Mesothelial cell of epicardium (in vitro differentiated cells): ENCODE data around the gene MAEA. TPM values are rescaled to one million over a fixed set of nuclear protein-coding genes. Genes with fewer than 3 reads are reported as not detected.
A peak's percentile ranks its signal among the peaks of the same experiment; 100 is the strongest.

ENCODE experiments used
- DNase-seq, 2 experiments: peaks; one replicate each; pipeline ENCODE4 v3.0.0; 2021; ENCODE audit warnings: low spot score in 2 of 2; ENCODE audit not compliant: unreplicated experiment in 2 of 2
- H3K27ac Mint-ChIP-seq: 2 replicates; pipeline ENCODE4 v1.8.0; 2021; ENCODE audit warnings: mixed read lengths
- H3K27me3 Mint-ChIP-seq: 2 replicates; pipeline ENCODE4 v1.8.0; 2021; ENCODE audit warnings: low read depth, mixed read lengths
- H3K36me3 Mint-ChIP-seq: 2 replicates; pipeline ENCODE4 v1.8.0; 2021; ENCODE audit warnings: mixed read lengths
- H3K4me1 Mint-ChIP-seq: 2 replicates; pipeline ENCODE4 v1.8.0; 2021; ENCODE audit warnings: mixed read lengths
- H3K4me3 Mint-ChIP-seq: 2 replicates; pipeline ENCODE4 v1.8.0; 2021; ENCODE audit warnings: mild to moderate bottlenecking, moderate library complexity, mixed read lengths
- H3K9me3 Mint-ChIP-seq: 2 replicates; pipeline ENCODE4 v1.8.0; 2021; ENCODE audit warnings: mixed read lengths
- total RNA-seq: library from RNA; stranded (reverse); gene quantifications from 3 replicates; pipeline ENCODE4 v1.2.1, GENCODE V29; 2021
- TF ChIP-seq, protein P1 (sequence below): fragments of 200-600 bp; sonication (generic); IDR thresholded peaks from one replicate; pipeline ENCODE4 v1.5.0; 2021; ENCODE audit warnings: antibody characterized with exemption; ENCODE audit not compliant: unreplicated experiment

MAEA gene
- total RNA-seq, 1 donor from 2014 or later, result 73.4 TPM

DNA sequence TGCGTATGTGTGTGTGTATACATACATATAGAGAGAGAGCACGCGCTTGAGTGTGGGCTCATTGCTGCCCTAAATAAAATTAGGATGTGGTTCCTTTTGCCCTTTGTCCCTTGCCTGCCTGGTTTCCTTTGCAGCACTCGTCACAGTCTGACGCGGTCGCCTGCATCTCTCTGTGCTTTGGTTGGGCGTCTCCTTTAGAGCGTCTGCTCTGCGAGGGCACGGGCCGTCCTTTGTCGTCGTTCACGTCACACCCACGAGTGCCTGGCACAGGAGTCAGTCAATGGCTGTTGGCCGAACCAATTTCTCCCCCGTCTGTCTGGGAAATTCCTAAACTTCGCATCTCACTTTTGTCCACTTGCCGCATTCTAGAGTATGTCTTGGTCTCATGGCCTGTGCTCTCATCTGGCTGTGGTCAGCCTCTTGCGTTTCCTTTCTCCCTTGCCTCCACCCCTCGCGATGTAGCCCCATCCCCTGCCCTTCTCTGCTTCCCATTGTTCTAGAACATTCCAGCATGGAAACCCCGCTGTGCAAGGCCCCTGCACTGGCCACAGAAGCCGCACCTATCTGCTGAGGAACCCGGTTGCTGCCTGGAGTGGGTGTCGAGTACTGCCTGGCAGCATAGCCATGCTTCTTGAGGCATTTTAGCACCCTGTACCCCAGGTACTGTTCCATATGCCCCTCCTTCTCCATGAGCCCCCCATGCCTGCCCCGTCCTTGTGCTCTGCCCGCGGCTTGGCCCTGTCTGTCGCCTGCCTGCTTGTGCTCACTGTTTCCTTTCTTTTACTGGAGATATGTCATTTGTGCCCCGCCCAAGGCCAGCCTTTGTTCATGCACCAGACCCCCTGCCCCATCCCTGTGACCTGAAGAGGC lies 8.0 kb downstream of the MAEA start:
- Mint-ChIP-seq H3K36me3 (peaks cover 17% of the 10 kb centered on the region), H3K4me1 (peaks cover 14% of the 10 kb centered on the region), H3K27ac (peak overlapping the region; percentile 31), H3K4me3 (no peak overlapping the region), H3K9me3 (no peaks in the 10 kb centered on the region), H3K27me3 (no peaks in the 10 kb centered on the region)
- TF ChIP-seq, protein P1, sequence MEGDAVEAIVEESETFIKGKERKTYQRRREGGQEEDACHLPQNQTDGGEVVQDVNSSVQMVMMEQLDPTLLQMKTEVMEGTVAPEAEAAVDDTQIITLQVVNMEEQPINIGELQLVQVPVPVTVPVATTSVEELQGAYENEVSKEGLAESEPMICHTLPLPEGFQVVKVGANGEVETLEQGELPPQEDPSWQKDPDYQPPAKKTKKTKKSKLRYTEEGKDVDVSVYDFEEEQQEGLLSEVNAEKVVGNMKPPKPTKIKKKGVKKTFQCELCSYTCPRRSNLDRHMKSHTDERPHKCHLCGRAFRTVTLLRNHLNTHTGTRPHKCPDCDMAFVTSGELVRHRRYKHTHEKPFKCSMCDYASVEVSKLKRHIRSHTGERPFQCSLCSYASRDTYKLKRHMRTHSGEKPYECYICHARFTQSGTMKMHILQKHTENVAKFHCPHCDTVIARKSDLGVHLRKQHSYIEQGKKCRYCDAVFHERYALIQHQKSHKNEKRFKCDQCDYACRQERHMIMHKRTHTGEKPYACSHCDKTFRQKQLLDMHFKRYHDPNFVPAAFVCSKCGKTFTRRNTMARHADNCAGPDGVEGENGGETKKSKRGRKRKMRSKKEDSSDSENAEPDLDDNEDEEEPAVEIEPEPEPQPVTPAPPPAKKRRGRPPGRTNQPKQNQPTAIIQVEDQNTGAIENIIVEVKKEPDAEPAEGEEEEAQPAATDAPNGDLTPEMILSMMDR, result no peak
- no peak for DNase-seq

- H3K36me3 Mint-ChIP-seq, result peaks cover 20% of the 10 kb centered on the region
These were observed 8.8 kb downstream of the MAEA start for GRCh38 chr4:1298461-1298860.

GRCh38 chr4:1299301-1299860 lies 9.7 kb downstream of the MAEA start:
- Mint-ChIP-seq H3K27ac (no peak overlapping the region), H3K27me3 (no peaks in the 10 kb centered on the region), H3K4me3 (no peak overlapping the region)

More at GRCh38 chr4:1298461-1298860, 8.8 kb downstream of the MAEA start:
- Mint-ChIP-seq H3K27ac (no peak overlapping the region), H3K4me1 (peaks cover 14% of the 10 kb centered on the region), H3K27me3 (no peaks in the 10 kb centered on the region), H3K4me3 (no peak overlapping the region), H3K9me3 (no peaks in the 10 kb centered on the region)
- TF ChIP-seq, protein P1, result no peak
- no peak for DNase-seq

DNA sequence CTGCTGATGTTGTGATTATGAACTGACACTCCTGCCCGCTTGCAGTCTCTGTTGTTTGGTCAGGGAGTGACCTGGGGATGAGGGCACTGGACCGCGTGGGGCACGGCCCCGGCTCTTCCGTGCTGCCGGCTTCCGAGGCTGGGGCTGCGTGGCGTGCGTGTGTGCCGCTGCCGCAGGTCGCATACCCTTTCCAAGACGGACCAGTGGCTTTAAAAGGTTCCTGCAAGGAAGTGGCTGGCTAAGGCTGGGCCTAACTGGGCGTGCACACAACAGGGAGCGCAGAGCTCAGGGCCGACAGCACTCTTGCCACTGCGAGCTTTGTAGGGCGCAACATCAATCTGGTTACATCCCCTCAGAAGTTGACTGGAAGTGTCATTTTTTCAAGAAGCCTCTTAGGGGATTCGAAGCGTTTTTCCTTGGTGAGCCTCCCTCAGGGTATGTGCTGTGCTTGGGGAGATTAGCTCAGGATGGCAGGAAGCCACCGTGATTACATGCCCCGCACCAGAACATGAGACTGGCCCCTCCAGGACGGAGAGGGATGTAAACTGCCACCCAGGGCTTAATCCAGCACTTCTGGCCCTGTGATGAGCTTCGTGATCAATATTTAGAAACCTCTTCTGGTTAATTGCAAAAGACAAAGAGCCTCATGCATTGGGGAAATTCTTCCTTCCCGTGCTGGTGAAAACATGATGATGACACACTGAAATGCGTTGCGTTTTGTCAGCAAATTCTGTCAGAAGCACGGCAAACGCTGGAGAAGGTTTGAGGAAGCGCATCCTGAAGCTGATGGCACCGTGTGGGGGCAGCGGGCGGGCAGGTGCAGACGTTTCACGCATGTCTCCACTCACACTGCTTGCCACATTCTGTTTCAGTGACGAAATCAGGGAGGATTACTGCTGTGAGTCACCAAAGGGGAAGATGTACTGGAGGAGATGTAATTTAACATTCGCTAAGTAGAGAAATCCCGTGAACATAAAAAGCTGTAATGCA lies 11.1 kb downstream of the MAEA start:
- no peak for DNase-seq
- Mint-ChIP-seq H3K27me3 (no peaks in the 10 kb centered on the region), H3K27ac (peak overlapping the region; percentile 51), H3K9me3 (no peaks in the 10 kb centered on the region), H3K4me3 (no peak overlapping the region), H3K4me1 (peaks cover 14% of the 10 kb centered on the region), H3K36me3 (peaks cover 25% of the 10 kb centered on the region)
- TF ChIP-seq, protein P1, result no peak

More at GRCh38 chr4:1299301-1299860, 9.7 kb downstream of the MAEA start:
- no peaks in the 10 kb centered on the region for H3K9me3 Mint-ChIP-seq
- H3K4me1 Mint-ChIP-seq, result peaks cover 14% of the 10 kb centered on the region
- TF ChIP-seq, protein P1, result no peak
- H3K36me3 Mint-ChIP-seq, result peaks cover 21% of the 10 kb centered on the region
- no peak for DNase-seq

- no peak for DNase-seq
- Mint-ChIP-seq H3K27me3 (no peaks in the 10 kb centered on the region), H3K27ac (no peak overlapping the region), H3K4me1 (peaks cover 7% of the 10 kb centered on the region), H3K4me3 (no peak overlapping the region), H3K9me3 (no peaks in the 10 kb centered on the region), H3K36me3 (peaks cover 25% of the 10 kb centered on the region)
- TF ChIP-seq, protein P1, result no peak
These were observed 12.5 kb downstream of the MAEA start for GRCh38 chr4:1302159-1302558.
